A549 (cell line): ENCODE results near the gene LILRB1. TPM values are rescaled to one million over a fixed set of nuclear protein-coding genes. Genes with fewer than 3 reads are reported as not detected.
"Not testable (repeated sequence)": the region's sequence is repeated elsewhere in the genome, so short reads cannot be mapped to it uniquely, and the experiment has no call there.

Experiments used
- ATAC-seq, 2 experiments: fragments of 200-7000 bp in 1 of 2; fragments of >200 bp in 1 of 2; cut with Nextera tagmentation in 1 of 2; cut with Tn5 transposase in 1 of 2; 3 replicates each; pipeline versions ENCODE4 v1.8.0 to v1.9.1; 2018 to 2020; ENCODE audit warnings: mild to moderate bottlenecking in 1 of 2, moderate library complexity in 1 of 2
- CTCF ChIA-PET: fragments of 300-600 bp; sonication (Branson Sonifier 250); formaldehyde crosslinking; extraction: SDS; loops from one replicate; lab custom pipeline; 2021; ENCODE audit warnings: antibody characterized with exemption, inconsistent platforms; lab: Yijun Ruan, JAX
- POLR2A ChIA-PET: fragments of 350-600 bp; formaldehyde crosslinking; extraction: SDS; loops from one replicate; lab custom pipeline; 2021; ENCODE audit warnings: antibody characterized with exemption, inconsistent platforms; lab: Yijun Ruan, JAX
- DNase-seq, 2 experiments: peaks; one replicate each; pipeline versions ENCODE4 v3.0.0 to v3.0.0-alpha.2; 2011 to 2016; ENCODE audit warnings: low read depth in 1 of 2, low spot score in 1 of 2
- FAIRE-seq: peaks from 2 replicates; lab custom pipeline; 2011; peaks lifted over from hg19 to GRCh38; lab: Jason Lieb, UNC
- H3K27ac ChIP-seq, 2 experiments: fragments of >200 bp; sonication (Bioruptor Twin); formaldehyde crosslinking; 3 replicates each; pipeline ENCODE4 v1.5.1; 2016 to 2017
- H3K4me1 ChIP-seq: fragments of >200 bp; sonication (Bioruptor Twin); formaldehyde crosslinking; 3 replicates; pipeline ENCODE4 v1.6.1; 2016
- H3K4me2 ChIP-seq: fragments of >200 bp; sonication (Bioruptor Twin); formaldehyde crosslinking; 3 replicates; pipeline ENCODE4 v1.6.1; 2016
- H3K4me3 ChIP-seq: fragments of >200 bp; sonication (Bioruptor Twin); formaldehyde crosslinking; 3 replicates; pipeline ENCODE4 v1.5.1; 2016
- H3K9me3 ChIP-seq: fragments of >200 bp; sonication (Bioruptor Twin); formaldehyde crosslinking; 3 replicates; pipeline ENCODE4 v1.6.1; 2016
- BHLHE40 ChIP-seq: IDR thresholded peaks from 2 replicates; pipeline ENCODE4 v1.6.1; 2012; ENCODE audit warnings: low read depth, low read length, inconsistent platforms
- CBX8 ChIP-seq: fragments of 200-600 bp; sonication (generic); IDR thresholded peaks from 2 replicates; pipeline ENCODE4 v1.6.1; 2016
- EHF ChIP-seq: fragments of 250-450 bp; sonication (Bioruptor Pico); IDR thresholded peaks from 2 replicates; pipeline ENCODE4 v1.5.0; 2020; ENCODE audit warnings: mild to moderate bottlenecking
- HDAC2 ChIP-seq: fragments of 200-600 bp; sonication (generic); IDR thresholded peaks from 2 replicates; pipeline ENCODE4 v1.6.1; 2016
- HOXB5 ChIP-seq: fragments of 250-450 bp; sonication (Bioruptor Pico); IDR thresholded peaks from 2 replicates; pipeline ENCODE4 v1.5.0; 2020; ENCODE audit warnings: mild to moderate bottlenecking, moderate library complexity
- NPAS2 ChIP-seq: fragments of 250-450 bp; sonication (Bioruptor Pico); IDR thresholded peaks from 2 replicates; pipeline ENCODE4 v1.8.0; 2022; ENCODE audit warnings: mild to moderate bottlenecking, moderate library complexity, borderline replicate concordance
- NR3C1 ChIP-seq: fragments of >200 bp; sonication (Bioruptor Twin); formaldehyde crosslinking; IDR thresholded peaks from 3 replicates; pipeline ENCODE4 v1.6.1; 2017
- POLR2A ChIP-seq: IDR thresholded peaks from 2 replicates; pipeline ENCODE4 v1.6.1; 2012; ENCODE audit warnings: mild to moderate bottlenecking, low read length
- RNF2 ChIP-seq: fragments of 200-600 bp; sonication (generic); IDR thresholded peaks from 2 replicates; pipeline ENCODE4 v1.6.1; 2016; ENCODE audit warnings: low read depth, mild to moderate bottlenecking, antibody characterized with exemption, moderate library complexity, borderline replicate concordance
- SMC3 ChIP-seq: fragments of >200 bp; sonication (Bioruptor Twin); formaldehyde crosslinking; IDR thresholded peaks from 3 replicates; pipeline ENCODE4 v1.6.1; 2018; ENCODE audit warnings: inconsistent platforms
- SREBF2 ChIP-seq: fragments of 450-650 bp; IDR thresholded peaks from 2 replicates; pipeline ENCODE4 v1.6.1; 2014; ENCODE audit warnings: mild to moderate bottlenecking, moderate library complexity
- TFCP2L1 ChIP-seq: fragments of 250-450 bp; sonication (Bioruptor Pico); IDR thresholded peaks from 2 replicates; pipeline ENCODE4 v1.5.0; 2021; ENCODE audit warnings: mild to moderate bottlenecking
- WGBS: methylation state at CpG from one replicate; pipeline ENCODE4 v1.1.6; 2017; ENCODE audit errors: missing lambda C conversion rate; 5-methylcytosine and 5-hydroxymethylcytosine counted together
- polyA plus RNA-seq, 4 experiments: library from polyadenylated mRNA; depleted of rRNA in 3 of 4; stranded (reverse); fragments of >200 nt; fragmentation: RNase III in 1 of 4; extraction: RNeasy Plus Mini Kit Qiagen cat#74134 plus additional on column Dnase treatment in 1 of 4; gene quantifications; 2 replicates in 3 of 4; 3 replicates in 1 of 4; pipeline ENCODE4 v1.2.3, GENCODE V29; 2011 to 2017
- TF ChIP-seq, protein P1 (sequence below): fragments of >200 bp; sonication (Bioruptor Twin); formaldehyde crosslinking; IDR thresholded peaks from 3 replicates; pipeline ENCODE4 v1.5.1; 2016
- TF ChIP-seq, protein P2 (sequence below): IDR thresholded peaks from 2 replicates; pipeline ENCODE4 v1.6.1; 2012
- TF ChIP-seq, protein P3 (sequence below): fragments of 250-450 bp; sonication (Bioruptor Pico); IDR thresholded peaks from 2 replicates; pipeline ENCODE4 v1.5.0; 2020; ENCODE audit warnings: low read depth, mild to moderate bottlenecking, moderate library complexity

Gene LILRB1
- polyA plus RNA-seq, 2 of the 4 experiments (the other 2 are of a cell fraction) = not detected

DNA sequence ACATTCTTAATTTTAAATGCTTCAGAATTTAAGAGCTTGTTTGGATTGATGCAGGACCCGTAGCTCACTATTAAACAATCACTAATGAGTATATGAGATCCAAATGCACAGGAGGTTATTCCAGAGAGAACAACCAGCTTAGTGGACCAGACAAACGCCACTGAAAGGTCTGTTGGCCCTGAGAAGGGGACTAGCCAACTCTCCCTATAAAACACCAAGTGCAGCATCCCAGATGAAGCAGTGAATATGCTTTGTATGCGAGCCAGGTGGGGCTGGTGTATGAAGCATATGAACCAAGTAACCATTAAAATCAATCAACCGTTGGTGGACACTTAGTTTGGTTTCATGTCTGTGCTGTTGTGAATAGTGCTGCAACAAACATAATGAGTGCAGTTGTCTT is 9.8 kb upstream of the LILRB1 start:
- no peaks in the 10 kb centered on the region for H3K9me3 ChIP-seq
- DNase-seq = no peak
- 5% methylated on average over 4 of the region's 4 CpGs for WGBS
- H3K4me1 ChIP-seq = no peaks in the 10 kb centered on the region
- no peak for ATAC-seq
- H3K27ac ChIP-seq = no peak overlapping the region
- CTCF ChIA-PET = interaction anchor here (0.8 to 1.1 kb wide), 2 partner anchors 12 to 39 kb away, joined by 3 to 4 read pairs; no protein-coding TSS in a partner anchor
- POLR2A ChIA-PET = no interaction called here
- no peak for FAIRE-seq
- TF ChIP-seq NR3C1 (no peak), HOXB5 (CRISPR knock-in tag) (no peak)
- TF ChIP-seq, protein P1, sequence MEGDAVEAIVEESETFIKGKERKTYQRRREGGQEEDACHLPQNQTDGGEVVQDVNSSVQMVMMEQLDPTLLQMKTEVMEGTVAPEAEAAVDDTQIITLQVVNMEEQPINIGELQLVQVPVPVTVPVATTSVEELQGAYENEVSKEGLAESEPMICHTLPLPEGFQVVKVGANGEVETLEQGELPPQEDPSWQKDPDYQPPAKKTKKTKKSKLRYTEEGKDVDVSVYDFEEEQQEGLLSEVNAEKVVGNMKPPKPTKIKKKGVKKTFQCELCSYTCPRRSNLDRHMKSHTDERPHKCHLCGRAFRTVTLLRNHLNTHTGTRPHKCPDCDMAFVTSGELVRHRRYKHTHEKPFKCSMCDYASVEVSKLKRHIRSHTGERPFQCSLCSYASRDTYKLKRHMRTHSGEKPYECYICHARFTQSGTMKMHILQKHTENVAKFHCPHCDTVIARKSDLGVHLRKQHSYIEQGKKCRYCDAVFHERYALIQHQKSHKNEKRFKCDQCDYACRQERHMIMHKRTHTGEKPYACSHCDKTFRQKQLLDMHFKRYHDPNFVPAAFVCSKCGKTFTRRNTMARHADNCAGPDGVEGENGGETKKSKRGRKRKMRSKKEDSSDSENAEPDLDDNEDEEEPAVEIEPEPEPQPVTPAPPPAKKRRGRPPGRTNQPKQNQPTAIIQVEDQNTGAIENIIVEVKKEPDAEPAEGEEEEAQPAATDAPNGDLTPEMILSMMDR = no peak
- TF ChIP-seq, protein P2, sequence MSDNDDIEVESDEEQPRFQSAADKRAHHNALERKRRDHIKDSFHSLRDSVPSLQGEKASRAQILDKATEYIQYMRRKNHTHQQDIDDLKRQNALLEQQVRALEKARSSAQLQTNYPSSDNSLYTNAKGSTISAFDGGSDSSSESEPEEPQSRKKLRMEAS = no peak
- no peak overlapping the region for H3K4me2 ChIP-seq
- no peak overlapping the region for H3K4me3 ChIP-seq

DNA sequence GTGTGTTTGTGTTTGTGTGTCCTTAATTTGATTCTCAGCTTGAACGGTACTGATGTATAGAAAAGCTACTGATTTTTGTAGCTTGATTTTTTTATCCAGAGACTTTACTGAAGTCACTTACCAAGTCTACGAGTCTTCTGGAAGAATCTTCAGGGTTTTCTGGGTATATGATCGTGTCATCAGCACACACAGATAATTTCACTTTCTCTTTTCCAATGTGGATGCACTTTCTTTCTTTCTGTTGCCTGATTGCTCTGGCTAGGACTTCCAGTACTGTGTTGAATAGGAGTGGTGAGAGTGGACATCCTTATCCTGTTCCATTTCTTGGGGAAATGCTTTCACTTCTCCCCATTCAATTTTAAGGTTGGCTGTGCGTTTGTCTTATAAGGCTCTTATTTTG is 7.9 kb upstream of the LILRB1 start:
- no peak for FAIRE-seq
- H3K9me3 ChIP-seq = no peaks in the 10 kb centered on the region
- no peak for DNase-seq
- POLR2A ChIA-PET = no interaction called here
- ATAC-seq = no peak
- no peaks in the 10 kb centered on the region for H3K4me1 ChIP-seq
- H3K4me2 ChIP-seq = no peak overlapping the region
- no peak overlapping the region for H3K27ac ChIP-seq
- no peak overlapping the region for H3K4me3 ChIP-seq
- TF ChIP-seq NPAS2 (CRISPR knock-in tag) (no peak), TFCP2L1 (CRISPR knock-in tag) (no peak), HDAC2 (no peak), EHF (CRISPR knock-in tag) (no peak), SMC3 (no peak)
- TF ChIP-seq, protein P2 = no peak
- TF ChIP-seq, protein P3, sequence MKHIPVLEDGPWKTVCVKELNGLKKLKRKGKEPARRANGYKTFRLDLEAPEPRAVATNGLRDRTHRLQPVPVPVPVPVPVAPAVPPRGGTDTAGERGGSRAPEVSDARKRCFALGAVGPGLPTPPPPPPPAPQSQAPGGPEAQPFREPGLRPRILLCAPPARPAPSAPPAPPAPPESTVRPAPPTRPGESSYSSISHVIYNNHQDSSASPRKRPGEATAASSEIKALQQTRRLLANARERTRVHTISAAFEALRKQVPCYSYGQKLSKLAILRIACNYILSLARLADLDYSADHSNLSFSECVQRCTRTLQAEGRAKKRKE (CRISPR knock-in tag) = no peak
- 1% methylated on average over 4 of the region's 4 CpGs for WGBS
- CTCF ChIA-PET = no interaction called here

DNA sequence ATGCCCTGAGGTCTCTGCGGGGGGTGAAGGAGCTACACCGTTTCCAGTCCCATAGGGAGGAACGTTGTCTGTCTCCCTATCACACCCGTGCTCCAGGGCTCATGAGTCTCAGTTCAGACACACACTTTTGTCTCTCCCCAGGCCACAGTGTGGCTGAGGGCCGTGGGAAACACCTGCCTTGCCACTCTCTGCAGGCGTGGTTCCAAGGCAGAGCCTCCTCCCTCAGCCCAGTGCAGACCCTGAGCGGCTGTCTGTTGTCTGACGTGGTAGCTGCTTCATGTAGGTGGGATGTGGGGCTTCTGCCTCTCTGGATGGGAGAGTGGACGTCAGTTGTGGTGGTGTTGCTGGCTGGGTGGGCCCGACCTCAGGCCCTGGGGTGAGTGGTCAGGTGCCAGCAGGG is 6.0 kb upstream of the LILRB1 start:
- H3K4me1 ChIP-seq, POLR2A ChIA-PET, H3K9me3 ChIP-seq, H3K4me3 ChIP-seq, DNase-seq, CTCF ChIA-PET, H3K4me2 ChIP-seq, FAIRE-seq, H3K27ac ChIP-seq: not testable (repeated sequence)
- ATAC-seq = peak in 1 of 2 experiments; percentile 26; a peak in 1 of 6 replicates
- 8% methylated on average over 6 of the region's 10 CpGs for WGBS

DNA sequence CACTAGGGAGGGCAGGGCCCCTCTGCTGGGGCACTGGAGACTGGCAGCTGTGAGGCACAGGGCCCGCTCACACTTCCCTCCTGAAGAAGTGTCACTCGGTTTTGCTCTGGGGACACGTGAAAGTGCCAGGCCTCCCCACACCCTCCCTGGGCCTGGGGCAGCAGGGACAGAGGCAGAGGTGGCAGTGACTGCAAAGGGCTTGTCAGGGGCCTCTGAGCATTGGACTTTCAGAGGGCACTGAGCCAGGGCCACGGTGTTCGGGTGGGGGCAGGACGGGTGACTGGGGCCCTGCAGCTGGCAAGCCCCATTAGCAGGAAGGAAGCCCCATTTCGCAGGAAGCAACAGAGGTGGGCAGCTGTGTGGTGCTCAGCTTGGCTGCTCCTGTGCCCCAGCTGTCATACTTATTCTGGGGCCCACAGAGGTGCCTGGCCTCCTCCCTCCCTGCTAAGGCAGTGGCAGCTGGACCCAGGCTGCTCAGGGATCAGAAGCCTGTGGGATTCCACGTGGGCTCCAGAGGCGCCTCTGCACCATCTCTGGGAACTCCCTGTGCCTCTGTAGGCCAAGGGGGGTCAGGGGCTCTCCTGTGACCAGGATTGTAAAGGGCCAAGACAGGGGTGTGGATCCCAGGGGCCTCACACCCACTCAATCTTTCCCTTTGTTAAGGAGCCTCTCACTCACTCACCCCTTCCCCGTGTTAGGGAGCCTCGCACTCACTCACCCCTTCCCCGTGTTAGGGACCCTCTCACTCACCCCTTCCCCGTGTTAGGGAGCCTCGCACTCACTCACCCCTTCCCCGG is 5.2 kb upstream of the LILRB1 start:
- peak; percentile 22 to 32; a peak in 2 of 6 replicates for ATAC-seq
- WGBS = 13% methylated on average over 11 of the region's 15 CpGs
- FAIRE-seq, H3K27ac ChIP-seq, H3K9me3 ChIP-seq, POLR2A ChIA-PET, CTCF ChIA-PET, DNase-seq, H3K4me2 ChIP-seq, H3K4me3 ChIP-seq, H3K4me1 ChIP-seq: not testable (repeated sequence)

DNA sequence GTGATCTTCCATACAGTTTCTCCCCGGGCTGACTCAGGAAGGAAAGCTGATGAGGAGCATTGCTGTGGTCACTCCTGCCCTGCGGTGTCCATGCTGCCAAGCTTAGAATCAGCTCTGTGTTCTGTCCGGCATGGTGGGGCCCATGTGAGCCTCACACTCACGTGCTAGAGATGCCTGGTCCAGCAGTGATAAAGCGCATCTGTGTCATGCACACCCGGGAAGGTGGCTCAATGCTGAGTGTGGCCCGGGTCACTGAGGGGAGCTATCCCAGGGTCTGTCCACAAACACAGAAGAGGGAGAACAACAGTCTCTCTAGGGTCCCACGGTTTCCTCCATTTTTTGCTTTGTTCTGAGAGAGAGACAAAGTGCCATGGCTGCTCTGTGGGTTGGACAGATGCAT is 3.5 kb upstream of the LILRB1 start:
- ChIA-PET POLR2A (no interaction called here), CTCF (no interaction called here)
- no peak overlapping the region for H3K4me3 ChIP-seq
- H3K4me1 ChIP-seq = no peaks in the 10 kb centered on the region
- TF ChIP-seq CBX8 (no peak), SREBF2 (no peak), RNF2 (no peak), BHLHE40 (no peak), POLR2A (no peak)
- no peak overlapping the region for H3K4me2 ChIP-seq
- 26% methylated on average over 8 of the region's 8 CpGs for WGBS
- no peak for DNase-seq
- H3K9me3 ChIP-seq = no peaks in the 10 kb centered on the region
- ATAC-seq = no peak
- no peak overlapping the region for H3K27ac ChIP-seq
- FAIRE-seq = no peak

DNA sequence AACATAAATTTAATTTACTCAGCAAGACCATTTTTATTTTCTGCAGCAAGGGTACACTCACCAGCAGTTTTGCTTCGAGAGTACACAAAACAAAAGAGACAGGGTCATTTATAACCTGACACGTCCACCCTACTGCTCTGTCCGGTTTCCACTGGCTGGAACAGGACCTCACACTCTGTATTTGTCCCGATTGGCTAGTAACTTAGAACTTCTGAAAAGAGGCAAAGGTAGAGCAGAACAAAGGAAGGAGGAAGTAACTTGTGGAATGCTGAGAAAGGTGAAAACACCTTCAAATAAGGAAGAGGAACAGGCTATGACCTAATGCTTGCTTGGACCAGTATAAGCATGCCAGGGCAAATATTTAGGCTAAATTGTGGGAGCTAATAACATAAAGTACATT is 2.4 kb upstream of the LILRB1 start:
- 2% methylated on average over 4 of the region's 4 CpGs for WGBS
- ATAC-seq, H3K4me3 ChIP-seq, H3K4me2 ChIP-seq, H3K9me3 ChIP-seq, H3K27ac ChIP-seq, H3K4me1 ChIP-seq, DNase-seq, FAIRE-seq, POLR2A ChIA-PET: not testable (repeated sequence)
- CTCF ChIA-PET = interaction anchor here (0.8 kb wide), 1 partner anchor 10 kb away, joined by 3 read pairs; no protein-coding TSS in a partner anchor
